Panc1 (cell line): ENCODE data around the gene LMTK2. TPM values are rescaled to one million over a fixed set of nuclear protein-coding genes. Genes with fewer than 3 reads are reported as not detected.

Experiments used
- ATAC-seq: fragments of 200-7000 bp; cut with Tn5 transposase; 2 replicates; pipeline ENCODE4 v1.9.1; 2020; ENCODE audit warnings: mild to moderate bottlenecking, moderate library complexity
- BruUV-seq: library from RNA; stranded (reverse); fragments of 400-500 nt; replicated peaks from 2 replicates; lab custom pipeline; 2021; lab: Mats Ljungman, UMichigan
- CTCF ChIA-PET: fragments of 300-600 bp; sonication (Branson Sonifier 250); formaldehyde crosslinking; loops from one replicate; lab custom pipeline; 2022; ENCODE audit warnings: antibody characterized with exemption; lab: Charles Lee
- POLR2A ChIA-PET: fragments of 300-600 bp; sonication (Branson Sonifier 250); formaldehyde crosslinking; loops from one replicate; lab custom pipeline; 2022; ENCODE audit warnings: antibody characterized with exemption; lab: Charles Lee
- DNase-seq: peaks from one replicate; pipeline ENCODE4 v3.0.0-alpha.2; 2010; ENCODE audit warnings: low read depth, low spot score
- H3K27ac ChIP-seq: 2 replicates; pipeline ENCODE4 v1.5.1; 2011; ENCODE audit warnings: mild to moderate bottlenecking, low read length, inconsistent platforms
- H3K27me3 ChIP-seq: fragments of 200-500 bp; sonication (Bioruptor generic); 2 replicates; pipeline ENCODE4 v1.6.0; 2014; ENCODE audit warnings: low read length, inconsistent platforms; ENCODE audit not compliant: control insufficient read depth, insufficient read depth
- H3K36me3 ChIP-seq: fragments of 200-500 bp; sonication (Bioruptor generic); 2 replicates; pipeline ENCODE4 v1.5.1; 2014; ENCODE audit warnings: inconsistent platforms, mild to moderate bottlenecking, low read length, moderate library complexity; ENCODE audit not compliant: control insufficient read depth, insufficient read depth
- H3K4me1 ChIP-seq: 2 replicates; pipeline ENCODE4 v1.5.1; 2011; ENCODE audit warnings: inconsistent platforms, mild to moderate bottlenecking, low read length, moderate library complexity; ENCODE audit not compliant: control insufficient read depth, insufficient read depth
- H3K4me3 ChIP-seq, 2 experiments: 2 replicates each; pipeline ENCODE4 v1.5.1; 2011 to 2012; ENCODE audit warnings: low read depth in 2 of 2, low read length in 2 of 2, mild to moderate bottlenecking in 2 of 2, inconsistent platforms in 1 of 2, moderate library complexity in 1 of 2
- H3K9me3 ChIP-seq: fragments of 200-500 bp; sonication (Bioruptor generic); 2 replicates; pipeline ENCODE4 v1.5.1; 2014; ENCODE audit warnings: low read depth, mild to moderate bottlenecking, inconsistent platforms, low read length, moderate library complexity; ENCODE audit not compliant: control insufficient read depth, insufficient read depth
- POLR2AphosphoS5 ChIP-seq: IDR thresholded peaks from 2 replicates; pipeline ENCODE4 v1.6.1; 2012; ENCODE audit warnings: mild to moderate bottlenecking, low read depth, low read length, moderate library complexity
- SIN3A ChIP-seq: IDR thresholded peaks from 2 replicates; pipeline ENCODE4 v1.6.1; 2012; ENCODE audit warnings: low read depth, mild to moderate bottlenecking, low read length, moderate library complexity, borderline replicate concordance; ENCODE audit not compliant: insufficient read depth
- TCF7L2 ChIP-seq: IDR thresholded peaks from 2 replicates; pipeline ENCODE4 v1.6.1; 2011; ENCODE audit warnings: mild to moderate bottlenecking, low read depth, low read length, inconsistent platforms
- in situ Hi-C: cut with HindIII; loops from 2 replicates; pipeline ENCODE4 v1.10.0; 2016; ENCODE audit warnings: low sequenced_read_pairs, low pct_unique_long_range_greater_than_20kb
- intact Hi-C: fragments of 100-400 bp; cut with micrococcal nuclease; formaldehyde crosslinking; loops from one replicate; pipeline ENCODE4 v1.10.0; 2022; ENCODE audit not compliant: unreplicated experiment
- total RNA-seq: library from RNA; stranded (reverse); gene quantifications from one replicate; pipeline ENCODE4 v1.2.1, GENCODE V29; 2021; ENCODE audit not compliant: unreplicated experiment
- TF ChIP-seq, protein P1 (sequence below), 2 experiments: IDR thresholded peaks; 2 replicates each; pipeline ENCODE4 v1.6.1; 2011 to 2012; ENCODE audit warnings: low read depth in 2 of 2, control low read depth in 1 of 2, low read length in 1 of 2, mild to moderate bottlenecking in 1 of 2, moderate library complexity in 1 of 2; ENCODE audit not compliant: insufficient read depth in 1 of 2
- TF ChIP-seq, protein P2 (sequence below): fragments of 450-650 bp; IDR thresholded peaks from 2 replicates; pipeline ENCODE4 v1.5.1; 2017; ENCODE audit warnings: mild to moderate bottlenecking

Gene LMTK2
- total RNA-seq, 1 experiment from 2014 or later, result 25.4 TPM

DNA sequence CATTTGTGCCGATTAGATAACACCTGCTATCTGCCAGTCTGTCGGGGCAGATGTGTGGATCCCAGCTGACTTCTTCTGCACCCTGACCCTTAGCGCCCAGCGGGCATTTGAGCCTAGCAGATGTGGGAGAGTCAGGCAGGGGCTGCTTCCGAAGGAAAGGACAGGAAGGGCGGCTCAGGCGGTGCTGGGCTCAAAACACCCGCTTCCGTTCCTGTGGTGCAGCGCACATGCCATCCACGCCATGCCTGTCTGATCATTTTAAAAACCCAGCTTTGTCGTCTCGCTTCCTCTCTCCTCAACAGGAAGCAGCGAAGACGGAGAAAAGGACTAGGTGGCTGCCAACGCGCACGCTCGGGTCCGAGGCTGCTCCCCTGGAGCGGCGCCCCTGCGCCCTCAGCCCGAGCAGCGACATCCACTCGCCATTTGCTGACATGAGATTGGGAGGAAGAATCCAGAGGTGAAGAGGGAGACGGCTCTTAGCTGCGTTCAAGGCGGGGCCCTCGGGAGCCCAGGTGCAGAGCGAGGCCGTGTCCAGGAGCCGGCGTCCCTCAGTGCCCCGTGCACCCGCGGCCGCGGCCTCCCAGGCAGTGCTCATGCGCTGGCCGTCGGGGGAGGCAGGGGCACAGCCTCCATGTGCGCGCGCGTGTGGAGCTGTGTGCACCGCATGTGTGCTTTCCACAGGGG, 98.6 kb downstream of the LMTK2 start:
- in situ Hi-C loops, result no loop called here
- intact Hi-C loops, result no loop called here
- ATAC-seq (no peak), DNase-seq (no peak)
- no peaks in the 10 kb centered on the region for H3K27me3 ChIP-seq
- BruUV-seq, result no TSS peak
- no peak for TF ChIP-seq POLR2AphosphoS5
- TF ChIP-seq TCF7L2, result no peak
- TF ChIP-seq SIN3A, result no peak
- TF ChIP-seq, protein P1, sequence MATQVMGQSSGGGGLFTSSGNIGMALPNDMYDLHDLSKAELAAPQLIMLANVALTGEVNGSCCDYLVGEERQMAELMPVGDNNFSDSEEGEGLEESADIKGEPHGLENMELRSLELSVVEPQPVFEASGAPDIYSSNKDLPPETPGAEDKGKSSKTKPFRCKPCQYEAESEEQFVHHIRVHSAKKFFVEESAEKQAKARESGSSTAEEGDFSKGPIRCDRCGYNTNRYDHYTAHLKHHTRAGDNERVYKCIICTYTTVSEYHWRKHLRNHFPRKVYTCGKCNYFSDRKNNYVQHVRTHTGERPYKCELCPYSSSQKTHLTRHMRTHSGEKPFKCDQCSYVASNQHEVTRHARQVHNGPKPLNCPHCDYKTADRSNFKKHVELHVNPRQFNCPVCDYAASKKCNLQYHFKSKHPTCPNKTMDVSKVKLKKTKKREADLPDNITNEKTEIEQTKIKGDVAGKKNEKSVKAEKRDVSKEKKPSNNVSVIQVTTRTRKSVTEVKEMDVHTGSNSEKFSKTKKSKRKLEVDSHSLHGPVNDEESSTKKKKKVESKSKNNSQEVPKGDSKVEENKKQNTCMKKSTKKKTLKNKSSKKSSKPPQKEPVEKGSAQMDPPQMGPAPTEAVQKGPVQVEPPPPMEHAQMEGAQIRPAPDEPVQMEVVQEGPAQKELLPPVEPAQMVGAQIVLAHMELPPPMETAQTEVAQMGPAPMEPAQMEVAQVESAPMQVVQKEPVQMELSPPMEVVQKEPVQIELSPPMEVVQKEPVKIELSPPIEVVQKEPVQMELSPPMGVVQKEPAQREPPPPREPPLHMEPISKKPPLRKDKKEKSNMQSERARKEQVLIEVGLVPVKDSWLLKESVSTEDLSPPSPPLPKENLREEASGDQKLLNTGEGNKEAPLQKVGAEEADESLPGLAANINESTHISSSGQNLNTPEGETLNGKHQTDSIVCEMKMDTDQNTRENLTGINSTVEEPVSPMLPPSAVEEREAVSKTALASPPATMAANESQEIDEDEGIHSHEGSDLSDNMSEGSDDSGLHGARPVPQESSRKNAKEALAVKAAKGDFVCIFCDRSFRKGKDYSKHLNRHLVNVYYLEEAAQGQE (IDR thresholded peaks at IDR 0.05; ENCODE audit: insufficient read depth in 1 of 2, low read depth in 2 of 2, low read length in 1 of 2), result no peak
- TF ChIP-seq, protein P2, sequence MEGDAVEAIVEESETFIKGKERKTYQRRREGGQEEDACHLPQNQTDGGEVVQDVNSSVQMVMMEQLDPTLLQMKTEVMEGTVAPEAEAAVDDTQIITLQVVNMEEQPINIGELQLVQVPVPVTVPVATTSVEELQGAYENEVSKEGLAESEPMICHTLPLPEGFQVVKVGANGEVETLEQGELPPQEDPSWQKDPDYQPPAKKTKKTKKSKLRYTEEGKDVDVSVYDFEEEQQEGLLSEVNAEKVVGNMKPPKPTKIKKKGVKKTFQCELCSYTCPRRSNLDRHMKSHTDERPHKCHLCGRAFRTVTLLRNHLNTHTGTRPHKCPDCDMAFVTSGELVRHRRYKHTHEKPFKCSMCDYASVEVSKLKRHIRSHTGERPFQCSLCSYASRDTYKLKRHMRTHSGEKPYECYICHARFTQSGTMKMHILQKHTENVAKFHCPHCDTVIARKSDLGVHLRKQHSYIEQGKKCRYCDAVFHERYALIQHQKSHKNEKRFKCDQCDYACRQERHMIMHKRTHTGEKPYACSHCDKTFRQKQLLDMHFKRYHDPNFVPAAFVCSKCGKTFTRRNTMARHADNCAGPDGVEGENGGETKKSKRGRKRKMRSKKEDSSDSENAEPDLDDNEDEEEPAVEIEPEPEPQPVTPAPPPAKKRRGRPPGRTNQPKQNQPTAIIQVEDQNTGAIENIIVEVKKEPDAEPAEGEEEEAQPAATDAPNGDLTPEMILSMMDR, result no peak
- ChIA-PET CTCF (no interaction called here), POLR2A (no interaction called here)
- no peaks in the 10 kb centered on the region for H3K4me1 ChIP-seq
- H3K27ac ChIP-seq, result no peak overlapping the region
- H3K4me3 ChIP-seq, result no peak overlapping the region
- H3K9me3 ChIP-seq, result no peaks in the 10 kb centered on the region
- no peaks in the 10 kb centered on the region for H3K36me3 ChIP-seq

DNA sequence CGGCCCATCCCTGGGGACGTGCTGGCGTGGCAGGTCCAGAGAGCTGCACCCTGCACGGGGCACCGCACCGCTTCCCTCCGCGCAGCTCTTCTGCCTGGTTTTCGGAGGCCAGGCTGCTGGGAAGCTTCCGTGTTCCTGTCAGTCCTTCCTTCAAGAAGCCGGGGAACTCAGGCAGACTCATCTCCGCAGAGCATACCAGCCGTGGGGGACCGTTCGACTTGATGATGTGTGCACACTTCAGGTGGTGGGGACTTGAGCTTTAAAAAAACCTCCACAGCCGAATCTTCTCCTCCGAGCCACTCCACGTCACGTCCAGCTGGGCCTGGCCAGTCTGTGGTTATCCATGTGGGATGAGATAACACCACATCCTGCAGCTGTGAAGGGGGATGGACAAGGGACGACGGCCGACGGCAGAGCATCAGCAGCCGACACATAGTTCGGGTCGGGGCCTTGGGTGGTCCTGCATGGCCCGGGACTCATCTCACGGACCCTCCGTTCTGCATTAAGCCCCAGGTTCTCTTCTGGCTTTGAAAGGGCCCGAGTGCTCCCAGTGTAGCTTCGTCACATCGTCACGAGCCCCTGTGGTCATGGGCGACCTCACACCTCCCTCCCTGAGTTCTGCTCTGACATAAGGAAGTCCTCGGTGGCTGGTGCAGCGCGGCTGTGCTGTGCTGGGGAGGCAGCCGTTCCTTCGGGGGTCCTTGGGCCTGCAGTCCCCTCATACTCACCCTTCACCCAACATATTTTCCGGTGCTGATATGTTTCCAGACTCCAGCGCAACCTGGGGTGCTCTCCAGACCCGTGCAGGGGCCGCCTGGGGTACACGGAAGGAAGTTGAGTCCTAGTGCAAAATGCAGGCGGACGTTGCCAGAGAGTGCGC, 100.0 kb downstream of the LMTK2 start:
- Histone ChIP-seq H3K4me3 (no peak overlapping the region), H3K4me1 (no peaks in the 10 kb centered on the region), H3K27me3 (no peaks in the 10 kb centered on the region), H3K36me3 (no peaks in the 10 kb centered on the region), H3K27ac (no peak overlapping the region), H3K9me3 (no peaks in the 10 kb centered on the region)
- TF ChIP-seq, protein P2, result no peak
- TF ChIP-seq POLR2AphosphoS5 (no peak), TCF7L2 (no peak), SIN3A (no peak)
- TF ChIP-seq, protein P1 (IDR thresholded peaks at IDR 0.05; ENCODE audit: insufficient read depth in 1 of 2, low read depth in 2 of 2, low read length in 1 of 2), result no peak
- intact Hi-C loops, result no loop called here
- ATAC-seq, result no peak
- BruUV-seq, result no TSS peak
- ChIA-PET POLR2A (no interaction called here), CTCF (interaction anchor here (0.5 to 0.7 kb wide), 2 partner anchors 66 to 101 kb away, joined by 3 read pairs; no protein-coding TSS in a partner anchor)
- DNase-seq, result no peak
- in situ Hi-C loops, result no loop called here
